ENCODE data around the gene CLDN24. TPM values are rescaled to one million over a fixed set of nuclear protein-coding genes. Genes with fewer than 3 reads are reported as not detected.
A peak's percentile ranks its signal among the peaks of the same experiment; 100 is the strongest.

Gene CLDN24
- total RNA-seq, 4 donors from 2014 or later = not detected

- ATAC-seq = no peak
- Histone ChIP-seq H3K36me3 (no peaks in the 10 kb centered on the region), H3K27me3 (peaks cover 6% of the 10 kb centered on the region), H3K9me3 (no peaks in the 10 kb centered on the region), H3K4me3 (no peak overlapping the region), H3K27ac (no peak overlapping the region), H3K4me1 (peaks cover 0 to under 1% (median 0%) of the 10 kb centered on the region in 3 donors)
- TF ChIP-seq EP300 (IDR thresholded peaks at IDR 0.05) (no peak), POLR2AphosphoS5 (IDR thresholded peaks at IDR 0.05) (no peak), POLR2A (IDR thresholded peaks at IDR 0.05) (no peak), CTCF (IDR thresholded peaks at IDR 0.05) (no peak)
- 80% methylated on average over 3 of the region's 9 CpGs; no CpG with 5 or more reads in 1 of the 2 donors for WGBS, 2 donors (ENCODE audit: low coverage in 1 of 2)
Observed at GRCh38 chr4:183337349-183337748, 15.1 kb upstream of the CLDN24 start.

GRCh38 chr4:183335369-183335940, 13.2 kb upstream of the CLDN24 start:
- Histone ChIP-seq H3K9me3 (no peaks in the 10 kb centered on the region), H3K4me1 (no peaks in the 10 kb centered on the region), H3K36me3 (no peaks in the 10 kb centered on the region), H3K27ac (no peak overlapping the region), H3K27me3 (peaks cover 6% of the 10 kb centered on the region), H3K4me3 (no peak overlapping the region)
- TF ChIP-seq CTCF (IDR thresholded peaks at IDR 0.05) (no peak), POLR2AphosphoS5 (IDR thresholded peaks at IDR 0.05) (no peak), POLR2A (IDR thresholded peaks at IDR 0.05) (no peak)
- 58 to 81% methylated on average over 3 of the region's 3 CpGs for WGBS, 2 donors (ENCODE audit: low coverage in 1 of 2)
- peak; percentile 28 for ATAC-seq

- Histone ChIP-seq H3K27ac (no peak overlapping the region), H3K36me3 (no peaks in the 10 kb centered on the region), H3K9me3 (no peaks in the 10 kb centered on the region), H3K27me3 (peaks cover 6% of the 10 kb centered on the region), H3K4me3 (no peak overlapping the region), H3K4me1 (peaks cover 0 to 6% (median 0%) of the 10 kb centered on the region in 3 donors)
- 79 to 86% methylated on average over 4 to 6 of the region's 6 CpGs for WGBS, 2 donors (ENCODE audit: low coverage in 1 of 2)
- TF ChIP-seq CTCF (IDR thresholded peaks at IDR 0.05) (no peak), EP300 (IDR thresholded peaks at IDR 0.05) (no peak), POLR2AphosphoS5 (IDR thresholded peaks at IDR 0.05) (no peak), POLR2A (IDR thresholded peaks at IDR 0.05) (no peak)
- ATAC-seq = no peak
Observed at GRCh38 chr4:183333983-183334382, 11.8 kb upstream of the CLDN24 start.

GRCh38 chr4:183333202-183333601, 11.0 kb upstream of the CLDN24 start:
- ATAC-seq = no peak
- H3K36me3 ChIP-seq = no peaks in the 10 kb centered on the region
- H3K4me3 ChIP-seq = no peak overlapping the region
- H3K4me1 ChIP-seq = peaks cover 0 to 6% (median 0%) of the 10 kb centered on the region in 3 donors
- H3K27ac ChIP-seq = no peak overlapping the region
- TF ChIP-seq POLR2A (IDR thresholded peaks at IDR 0.05) (no peak), POLR2AphosphoS5 (IDR thresholded peaks at IDR 0.05) (no peak), CTCF (IDR thresholded peaks at IDR 0.05) (no peak), EP300 (IDR thresholded peaks at IDR 0.05) (no peak)
- no peaks in the 10 kb centered on the region for H3K9me3 ChIP-seq
- H3K27me3 ChIP-seq = peaks cover 6% of the 10 kb centered on the region
- WGBS, 2 donors (ENCODE audit: low coverage in 1 of 2) = 79 to 90% methylated on average over 4 to 9 of the region's 9 CpGs

- no peak overlapping the region for H3K27ac ChIP-seq
- TF ChIP-seq POLR2AphosphoS5 (IDR thresholded peaks at IDR 0.05) (no peak), EP300 (IDR thresholded peaks at IDR 0.05) (no peak), POLR2A (IDR thresholded peaks at IDR 0.05) (no peak), CTCF (IDR thresholded peaks at IDR 0.05) (no peak)
- H3K9me3 ChIP-seq = no peaks in the 10 kb centered on the region
- no peak for ATAC-seq
- no peaks in the 10 kb centered on the region for H3K36me3 ChIP-seq
- WGBS, 2 donors (ENCODE audit: low coverage in 1 of 2) = 75 to 86% methylated on average over 3 to 11 of the region's 11 CpGs
- peaks cover 0 to 6% (median 0%) of the 10 kb centered on the region in 3 donors for H3K4me1 ChIP-seq
- H3K27me3 ChIP-seq = peaks cover 6% of the 10 kb centered on the region
- no peak overlapping the region for H3K4me3 ChIP-seq
Observed at GRCh38 chr4:183332447-183332846, 10.2 kb upstream of the CLDN24 start.
